Neural cell (in vitro differentiated cells): Measurements from ENCODE around the gene STON2. TPM values are rescaled to one million over a fixed set of nuclear protein-coding genes. Genes with fewer than 3 reads are reported as not detected.

Source experiments
- H2AFZ ChIP-seq: fragments of 200-600, 300-800 bp; sonication (generic), shearing (Covaris generic); 2 replicates; pipeline ENCODE4 v1.6.0; 2014; ENCODE audit warnings: low read depth, mild to moderate bottlenecking, antibody characterized with exemption, low read length, moderate library complexity
- H3F3A ChIP-seq: fragments of 200-600 bp; shearing (Covaris generic); 2 replicates; pipeline ENCODE4 v1.6.1; 2016; ENCODE audit warnings: mild to moderate bottlenecking, moderate library complexity, mixed read lengths, antibody characterized with exemption, low read length; ENCODE audit not compliant: insufficient read depth, poor library complexity, severe bottlenecking
- H3K27ac ChIP-seq: fragments of 200-600, 300-800 bp; sonication (generic), shearing (Covaris generic); 2 replicates; pipeline ENCODE4 v1.5.1; 2014; ENCODE audit warnings: mild to moderate bottlenecking, low read length, moderate library complexity
- H3K27me3 ChIP-seq: fragments of 300-800, 200-600 bp; sonication (generic), shearing (Covaris generic); 2 replicates; pipeline ENCODE4 v1.6.0; 2014; ENCODE audit warnings: mild to moderate bottlenecking, low read depth, low read length, moderate library complexity; ENCODE audit not compliant: insufficient read depth
- H3K36me3 ChIP-seq: fragments of 300-800, 200-600 bp; sonication (generic), shearing (Covaris generic); 2 replicates; pipeline ENCODE4 v1.5.1; 2014; ENCODE audit warnings: mild to moderate bottlenecking, antibody characterized with exemption, low read length, moderate library complexity; ENCODE audit not compliant: insufficient read depth
- H3K4me2 ChIP-seq: fragments of 300-800, 200-600 bp; sonication (generic), shearing (Covaris generic); 2 replicates; pipeline ENCODE4 v1.6.0; 2014; ENCODE audit warnings: mild to moderate bottlenecking, low read length
- H3K4me3 ChIP-seq: fragments of 300-800, 200-600 bp; sonication (generic), shearing (Covaris generic); 2 replicates; pipeline ENCODE4 v1.5.1; 2014; ENCODE audit warnings: mild to moderate bottlenecking, low read length, moderate library complexity
- H3K79me2 ChIP-seq: fragments of 200-600 bp; shearing (Covaris generic); replicated peaks from 2 replicates; pipeline ENCODE4 v1.6.0; 2014; ENCODE audit warnings: mild to moderate bottlenecking, low read length, moderate library complexity; ENCODE audit not compliant: insufficient read depth
- H3K9ac ChIP-seq: fragments of 300-800, 200-600 bp; sonication (generic), shearing (Covaris generic); 2 replicates; pipeline ENCODE4 v1.6.1; 2016; ENCODE audit warnings: mild to moderate bottlenecking, low read length, mixed read lengths
- H3K9me2 ChIP-seq: fragments of 200-600 bp; shearing (Covaris generic); 2 replicates; pipeline ENCODE4 v1.6.1; 2016; ENCODE audit warnings: mild to moderate bottlenecking, low read length, mixed read lengths; ENCODE audit not compliant: insufficient read depth
- H3K9me3 ChIP-seq: fragments of 200-600, 300-800 bp; sonication (generic), shearing (Covaris generic); 2 replicates; pipeline ENCODE4 v1.6.1; 2016; ENCODE audit warnings: mild to moderate bottlenecking, mixed run types, low read length, moderate library complexity, mixed read lengths
- H4K20me1 ChIP-seq: fragments of 200-600 bp; shearing (Covaris generic); 2 replicates; pipeline ENCODE4 v1.6.1; 2016; ENCODE audit warnings: mild to moderate bottlenecking, mixed run types; ENCODE audit not compliant: insufficient read depth
- EP300 ChIP-seq: fragments of 450-650 bp; conservative IDR thresholded peaks from 2 replicates; pipeline ENCODE4 v1.6.1; 2014; ENCODE audit warnings: antibody characterized with exemption, mild to moderate bottlenecking, moderate library complexity; ENCODE audit not compliant: poor library complexity, severe bottlenecking
- EZH2 ChIP-seq: fragments of 200-600, 300-800 bp; shearing (Covaris generic), sonication (generic); IDR thresholded peaks from 2 replicates; pipeline ENCODE4 v1.6.1; 2014; ENCODE audit warnings: antibody characterized with exemption, low read length, borderline replicate concordance, mild to moderate bottlenecking; ENCODE audit not compliant: insufficient read depth, poor library complexity, severe bottlenecking
- MXI1 ChIP-seq: fragments of 450-650 bp; conservative IDR thresholded peaks from 2 replicates; pipeline ENCODE4 v1.6.1; 2014; ENCODE audit warnings: antibody characterized with exemption, mild to moderate bottlenecking; ENCODE audit not compliant: poor library complexity, severe bottlenecking
- POLR2AphosphoS5 ChIP-seq: IDR thresholded peaks from 2 replicates; pipeline ENCODE4 v1.6.1; 2012
- RAD21 ChIP-seq: fragments of 450-650 bp; conservative IDR thresholded peaks from 2 replicates; pipeline ENCODE4 v1.6.1; 2014; ENCODE audit warnings: antibody characterized with exemption, mild to moderate bottlenecking, moderate library complexity
- SMC3 ChIP-seq: fragments of 450-650 bp; conservative IDR thresholded peaks from 2 replicates; pipeline ENCODE4 v1.6.1; 2014; ENCODE audit warnings: antibody characterized with exemption, mild to moderate bottlenecking, moderate library complexity; ENCODE audit not compliant: poor library complexity
- TAF1 ChIP-seq: IDR thresholded peaks from 2 replicates; pipeline ENCODE4 v1.6.1; 2012; ENCODE audit warnings: low read depth
- polyA plus RNA-seq: library from polyadenylated mRNA; depleted of rRNA; stranded (reverse); fragments of >200 nt; gene quantifications from 2 replicates; pipeline ENCODE4 v1.2.3, GENCODE V29; 2014
- TF ChIP-seq, protein P1 (sequence below): IDR thresholded peaks from 2 replicates; pipeline ENCODE4 v1.6.1; 2012; ENCODE audit warnings: borderline replicate concordance
- TF ChIP-seq, protein P2 (sequence below): fragments of 450-650 bp; IDR thresholded peaks from 2 replicates; pipeline ENCODE4 v1.5.1; 2014; ENCODE audit warnings: antibody characterized with exemption, mild to moderate bottlenecking, moderate library complexity; ENCODE audit not compliant: poor library complexity, severe bottlenecking

STON2 gene
- polyA plus RNA-seq, 1 donor from 2014 or later, result 11.3 TPM

DNA sequence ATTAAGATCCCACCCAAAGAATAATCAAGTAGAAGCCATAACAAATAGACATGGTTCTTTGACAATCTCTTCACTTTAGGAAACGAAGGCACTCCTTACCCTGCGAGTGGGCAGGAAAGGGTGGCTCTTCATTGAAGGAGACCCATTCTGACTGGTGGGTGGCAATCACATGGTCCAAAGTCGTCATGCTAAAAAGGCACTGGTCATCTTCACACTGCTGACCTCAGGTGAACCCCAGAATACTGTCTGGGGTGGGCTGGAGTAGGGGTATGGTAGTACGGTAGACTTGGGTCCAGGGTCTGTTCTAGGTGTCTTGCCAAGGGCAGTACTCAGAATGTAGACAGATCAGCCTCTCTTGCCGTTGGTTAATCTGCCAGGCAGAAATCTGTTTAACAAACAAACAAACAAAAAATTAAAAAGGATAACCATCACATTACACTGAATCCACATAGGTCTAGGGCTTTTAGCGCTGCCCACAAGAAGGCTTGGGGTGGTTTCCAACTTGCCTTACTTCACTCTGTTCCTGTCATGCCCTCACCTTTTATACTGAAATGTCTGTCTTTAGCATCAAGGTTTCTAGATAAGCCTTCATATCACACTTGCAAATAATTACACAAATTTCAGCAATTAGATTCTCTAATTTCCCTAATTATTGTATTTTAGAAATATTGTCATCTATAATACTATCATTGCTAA lies 1.8 kb downstream of the STON2 start:
- no peaks in the 10 kb centered on the region for H3K9me2 ChIP-seq
- H3K4me2 ChIP-seq, result no peak overlapping the region
- TF ChIP-seq MXI1 (no peak), SMC3 (no peak), TAF1 (no peak), RAD21 (no peak), EP300 (no peak), EZH2 (no peak), POLR2AphosphoS5 (no peak)
- TF ChIP-seq, protein P1, sequence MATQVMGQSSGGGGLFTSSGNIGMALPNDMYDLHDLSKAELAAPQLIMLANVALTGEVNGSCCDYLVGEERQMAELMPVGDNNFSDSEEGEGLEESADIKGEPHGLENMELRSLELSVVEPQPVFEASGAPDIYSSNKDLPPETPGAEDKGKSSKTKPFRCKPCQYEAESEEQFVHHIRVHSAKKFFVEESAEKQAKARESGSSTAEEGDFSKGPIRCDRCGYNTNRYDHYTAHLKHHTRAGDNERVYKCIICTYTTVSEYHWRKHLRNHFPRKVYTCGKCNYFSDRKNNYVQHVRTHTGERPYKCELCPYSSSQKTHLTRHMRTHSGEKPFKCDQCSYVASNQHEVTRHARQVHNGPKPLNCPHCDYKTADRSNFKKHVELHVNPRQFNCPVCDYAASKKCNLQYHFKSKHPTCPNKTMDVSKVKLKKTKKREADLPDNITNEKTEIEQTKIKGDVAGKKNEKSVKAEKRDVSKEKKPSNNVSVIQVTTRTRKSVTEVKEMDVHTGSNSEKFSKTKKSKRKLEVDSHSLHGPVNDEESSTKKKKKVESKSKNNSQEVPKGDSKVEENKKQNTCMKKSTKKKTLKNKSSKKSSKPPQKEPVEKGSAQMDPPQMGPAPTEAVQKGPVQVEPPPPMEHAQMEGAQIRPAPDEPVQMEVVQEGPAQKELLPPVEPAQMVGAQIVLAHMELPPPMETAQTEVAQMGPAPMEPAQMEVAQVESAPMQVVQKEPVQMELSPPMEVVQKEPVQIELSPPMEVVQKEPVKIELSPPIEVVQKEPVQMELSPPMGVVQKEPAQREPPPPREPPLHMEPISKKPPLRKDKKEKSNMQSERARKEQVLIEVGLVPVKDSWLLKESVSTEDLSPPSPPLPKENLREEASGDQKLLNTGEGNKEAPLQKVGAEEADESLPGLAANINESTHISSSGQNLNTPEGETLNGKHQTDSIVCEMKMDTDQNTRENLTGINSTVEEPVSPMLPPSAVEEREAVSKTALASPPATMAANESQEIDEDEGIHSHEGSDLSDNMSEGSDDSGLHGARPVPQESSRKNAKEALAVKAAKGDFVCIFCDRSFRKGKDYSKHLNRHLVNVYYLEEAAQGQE, result no peak
- TF ChIP-seq, protein P2, sequence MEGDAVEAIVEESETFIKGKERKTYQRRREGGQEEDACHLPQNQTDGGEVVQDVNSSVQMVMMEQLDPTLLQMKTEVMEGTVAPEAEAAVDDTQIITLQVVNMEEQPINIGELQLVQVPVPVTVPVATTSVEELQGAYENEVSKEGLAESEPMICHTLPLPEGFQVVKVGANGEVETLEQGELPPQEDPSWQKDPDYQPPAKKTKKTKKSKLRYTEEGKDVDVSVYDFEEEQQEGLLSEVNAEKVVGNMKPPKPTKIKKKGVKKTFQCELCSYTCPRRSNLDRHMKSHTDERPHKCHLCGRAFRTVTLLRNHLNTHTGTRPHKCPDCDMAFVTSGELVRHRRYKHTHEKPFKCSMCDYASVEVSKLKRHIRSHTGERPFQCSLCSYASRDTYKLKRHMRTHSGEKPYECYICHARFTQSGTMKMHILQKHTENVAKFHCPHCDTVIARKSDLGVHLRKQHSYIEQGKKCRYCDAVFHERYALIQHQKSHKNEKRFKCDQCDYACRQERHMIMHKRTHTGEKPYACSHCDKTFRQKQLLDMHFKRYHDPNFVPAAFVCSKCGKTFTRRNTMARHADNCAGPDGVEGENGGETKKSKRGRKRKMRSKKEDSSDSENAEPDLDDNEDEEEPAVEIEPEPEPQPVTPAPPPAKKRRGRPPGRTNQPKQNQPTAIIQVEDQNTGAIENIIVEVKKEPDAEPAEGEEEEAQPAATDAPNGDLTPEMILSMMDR, result no peak

DNA sequence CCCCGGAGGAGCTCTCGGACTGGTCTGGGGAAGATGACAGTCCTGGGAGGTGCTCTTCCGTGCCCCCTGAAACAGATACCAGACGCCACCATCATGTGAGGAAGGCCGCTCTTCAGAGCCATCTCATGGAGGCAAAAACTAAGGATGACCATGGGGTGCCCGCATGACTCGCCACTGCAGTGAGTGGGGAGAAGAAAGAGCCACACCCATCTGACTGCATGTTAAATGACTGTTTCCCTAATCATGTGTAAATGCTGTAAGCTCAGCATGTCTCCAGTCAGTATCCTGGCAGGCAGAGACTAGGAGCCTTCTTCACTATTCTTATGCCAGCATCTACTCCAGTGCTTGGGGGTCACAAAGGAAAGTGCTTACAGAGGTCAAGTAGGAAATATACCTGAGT lies 4.0 kb downstream of the STON2 start:
- Histone ChIP-seq H3K9me2 (no peaks in the 10 kb centered on the region), H3K4me3 (no peak overlapping the region), H3K27ac (no peak overlapping the region), H3K9me3 (no peaks in the 10 kb centered on the region), H4K20me1 (no peaks in the 10 kb centered on the region), H3K79me2 (no peaks in the 10 kb centered on the region), H3K27me3 (no peaks in the 10 kb centered on the region), H2AFZ (no peak overlapping the region), H3K4me2 (no peak overlapping the region), H3K36me3 (peaks cover 10% of the 10 kb centered on the region), H3F3A (no peaks in the 10 kb centered on the region), H3K9ac (no peak overlapping the region)
- TF ChIP-seq TAF1, result no peak

More for the DNA sequence above, 1.8 kb downstream of the STON2 start:
- H3K9ac ChIP-seq, result no peak overlapping the region
- no peaks in the 10 kb centered on the region for H3K9me3 ChIP-seq
- H3F3A ChIP-seq, result no peaks in the 10 kb centered on the region
- H3K36me3 ChIP-seq, result peaks cover 10% of the 10 kb centered on the region
- H3K79me2 ChIP-seq, result no peaks in the 10 kb centered on the region
- H3K27ac ChIP-seq, result no peak overlapping the region
- no peaks in the 10 kb centered on the region for H3K27me3 ChIP-seq
- no peak overlapping the region for H2AFZ ChIP-seq
- H3K4me3 ChIP-seq, result no peak overlapping the region
- H4K20me1 ChIP-seq, result no peaks in the 10 kb centered on the region

DNA sequence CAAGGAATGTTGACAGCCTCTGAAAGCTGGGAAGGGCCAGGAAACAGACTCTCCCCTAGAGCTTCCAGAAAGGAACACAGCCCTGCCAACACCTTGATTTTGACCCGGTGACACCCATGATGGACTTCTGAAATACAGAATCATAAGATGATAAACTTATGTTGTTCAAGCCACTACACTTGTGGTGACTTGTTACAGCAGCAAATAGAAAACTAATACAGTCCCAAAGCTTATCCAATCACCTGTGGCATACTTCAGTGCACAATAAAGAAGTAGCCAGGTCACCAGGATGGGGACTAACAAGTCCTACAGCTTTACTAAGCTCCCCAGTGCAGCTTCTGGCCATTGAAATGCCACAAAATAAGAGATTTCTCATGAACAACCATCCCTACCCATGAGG lies 5.4 kb downstream of the STON2 start:
- Histone ChIP-seq H2AFZ (no peak overlapping the region), H3K9me3 (no peaks in the 10 kb centered on the region), H3K79me2 (no peaks in the 10 kb centered on the region), H3F3A (no peaks in the 10 kb centered on the region), H3K9ac (no peak overlapping the region), H3K9me2 (no peaks in the 10 kb centered on the region), H3K4me3 (no peak overlapping the region), H4K20me1 (no peaks in the 10 kb centered on the region), H3K27me3 (no peaks in the 10 kb centered on the region), H3K4me2 (no peak overlapping the region), H3K27ac (no peak overlapping the region), H3K36me3 (peaks cover 10% of the 10 kb centered on the region)
- no peak for TF ChIP-seq EP300
- no peak for TF ChIP-seq SMC3
